GM21825 (cell line): ENCODE results near the gene TTI1.

ENCODE experiments used
- ATAC-seq: cut with Tn5 transposase; IDR thresholded peaks from one replicate; pipeline ENCODE4 v1.9.1; 2021; ENCODE audit warnings: mild to moderate bottlenecking, moderate library complexity; ENCODE audit not compliant: unreplicated experiment

TTI1 gene

GRCh38 chr20:38055294-38055693 lies 22.0 kb upstream of the TTI1 start:
- ATAC-seq, result no peak

GRCh38 chr20:38054647-38055046 lies 21.4 kb upstream of the TTI1 start:
- ATAC-seq, result no peak

GRCh38 chr20:38052870-38053269 lies 19.6 kb upstream of the TTI1 start:
- no peak for ATAC-seq

DNA sequence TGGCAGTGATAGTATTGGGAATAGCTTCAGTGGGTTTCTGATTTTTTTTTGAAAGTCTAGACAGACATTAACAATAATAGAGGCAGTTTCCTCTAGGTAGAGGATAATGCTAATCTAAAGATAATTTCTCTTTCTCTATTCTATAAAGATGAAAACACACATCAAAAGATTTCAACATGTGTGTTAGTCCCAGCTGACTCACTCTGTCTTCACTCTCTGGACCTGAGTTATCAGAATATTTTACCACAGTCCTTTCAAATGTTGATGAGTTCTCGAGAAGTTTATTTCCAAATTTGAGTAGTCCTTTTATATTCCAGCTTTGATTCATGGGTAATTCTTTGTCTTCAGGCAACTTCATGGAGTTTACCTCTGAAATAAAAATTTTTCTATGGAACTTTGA lies 17.4 kb upstream of the TTI1 start:
- no peak for ATAC-seq

GRCh38 chr20:38049800-38050199 lies 16.5 kb upstream of the TTI1 start:
- ATAC-seq, result no peak

DNA sequence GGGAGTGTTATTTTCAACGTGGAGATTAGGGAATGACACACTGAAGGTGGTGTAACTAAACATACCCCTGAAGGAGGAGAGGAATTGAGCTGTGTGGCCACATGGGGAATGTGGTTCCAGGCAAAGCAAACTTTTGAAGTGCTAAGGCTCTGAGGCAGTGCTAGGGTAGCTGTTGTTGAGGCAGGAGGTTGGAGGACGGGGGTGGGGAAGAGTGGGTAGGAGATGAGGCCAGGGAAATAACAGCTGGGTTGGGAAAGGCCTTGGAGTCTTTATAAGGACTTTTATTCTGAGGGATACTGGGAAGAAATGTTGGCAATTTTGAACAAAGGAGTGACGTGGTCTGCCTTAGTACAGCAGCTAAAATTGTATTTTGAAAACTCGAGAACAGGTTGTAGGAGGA lies 13.3 kb upstream of the TTI1 start:
- no peak for ATAC-seq

- no peak for ATAC-seq
Observed at GRCh38 chr20:38044685-38045084, 11.4 kb upstream of the TTI1 start.

DNA sequence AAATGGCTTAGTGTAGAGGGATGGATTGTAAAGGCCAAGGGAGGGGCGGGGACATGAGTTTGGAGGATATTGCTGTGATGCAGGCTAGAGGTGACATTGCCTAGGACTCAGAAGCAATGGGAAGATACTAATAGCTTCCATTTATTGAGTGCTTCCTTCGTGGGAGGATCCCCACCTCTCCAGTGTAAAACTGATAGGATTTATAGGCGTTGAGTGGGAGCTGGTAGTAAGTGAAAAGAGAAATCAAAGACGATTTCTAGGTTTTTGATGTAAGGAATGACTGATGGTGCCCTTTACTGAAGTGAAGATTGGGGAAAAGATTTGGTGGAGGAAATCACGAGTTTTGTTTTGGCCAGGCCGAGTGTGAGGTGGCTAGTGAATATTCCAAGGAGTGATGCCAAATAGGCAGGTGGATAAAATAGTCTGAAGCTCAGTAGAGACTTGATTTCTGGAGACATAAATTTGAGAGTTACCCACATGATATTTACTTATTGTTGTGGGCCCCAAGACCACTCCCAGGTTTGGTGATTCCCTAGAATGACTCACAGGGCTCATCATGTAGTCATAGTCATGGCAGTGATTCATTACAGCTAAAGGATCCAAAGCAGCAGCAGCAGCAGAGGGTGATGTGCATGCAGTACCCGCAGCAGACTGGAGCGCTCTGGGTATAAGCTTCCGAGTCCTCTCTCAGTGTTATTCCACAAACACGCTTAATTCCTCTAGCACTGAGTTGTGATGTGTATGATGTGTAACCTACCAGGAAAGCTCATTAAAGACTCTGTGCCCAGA lies 10.4 kb upstream of the TTI1 start:
- no peak for ATAC-seq

GRCh38 chr20:38040276-38040675 lies 7.0 kb upstream of the TTI1 start:
- ATAC-seq, result no peak

DNA sequence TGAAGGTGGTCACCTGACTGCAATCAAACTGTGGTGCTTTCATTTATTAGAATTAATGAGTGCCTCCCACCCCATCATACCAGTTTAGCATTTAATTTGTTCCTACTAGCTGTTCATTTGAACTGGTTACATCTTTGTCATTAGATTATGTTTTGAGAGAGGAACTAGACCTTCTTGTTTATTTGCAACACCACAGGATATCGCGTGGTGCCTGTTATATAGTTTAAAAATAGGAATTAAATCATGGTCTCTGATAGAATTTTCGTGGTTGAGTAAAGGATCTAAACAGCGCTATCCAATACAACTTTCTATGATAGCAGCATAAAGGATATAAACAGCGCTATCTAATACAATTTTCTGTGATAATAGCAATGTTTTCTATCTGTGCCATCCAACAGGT lies 3.1 kb upstream of the TTI1 start:
- ATAC-seq, result no peak

- ATAC-seq, result no peak
Observed at GRCh38 chr20:38034961-38035360, 1.7 kb upstream of the TTI1 start.

GRCh38 chr20:38034108-38034649 lies 923 bp upstream of the TTI1 start:
- ATAC-seq, result peak; percentile 13

GRCh38 chr20:38032585-38033329 lies 499 bp downstream of the TTI1 start:
- peak; percentile 39 for ATAC-seq

GRCh38 chr20:38031957-38032356 lies 1.3 kb downstream of the TTI1 start:
- ATAC-seq, result no peak

DNA sequence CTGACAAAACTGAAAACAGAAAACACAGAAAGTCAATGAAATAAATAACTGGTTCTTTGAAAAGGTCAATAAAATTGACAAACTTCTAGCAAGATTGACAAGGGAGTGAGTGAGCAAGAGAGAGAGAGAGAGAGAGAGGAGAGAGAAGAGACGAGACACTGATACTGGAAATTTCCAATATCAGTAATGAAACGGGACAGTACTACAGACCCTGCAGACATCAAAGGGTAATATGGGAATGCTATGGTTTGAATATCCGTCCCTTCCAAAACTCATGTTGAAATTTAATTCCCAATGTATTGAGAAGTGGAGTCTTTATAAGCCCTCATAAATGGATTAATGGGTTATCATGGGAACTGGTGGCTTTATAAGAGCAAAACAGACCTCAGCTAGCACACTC lies 3.8 kb downstream of the TTI1 start:
- ATAC-seq, result no peak

- no peak for ATAC-seq
Observed at GRCh38 chr20:38024496-38024895, 8.8 kb downstream of the TTI1 start.

GRCh38 chr20:38023181-38024001 lies 9.9 kb downstream of the TTI1 start:
- no peak for ATAC-seq

GRCh38 chr20:38021087-38021772 lies 12.0 kb downstream of the TTI1 start:
- ATAC-seq, result no peak

DNA sequence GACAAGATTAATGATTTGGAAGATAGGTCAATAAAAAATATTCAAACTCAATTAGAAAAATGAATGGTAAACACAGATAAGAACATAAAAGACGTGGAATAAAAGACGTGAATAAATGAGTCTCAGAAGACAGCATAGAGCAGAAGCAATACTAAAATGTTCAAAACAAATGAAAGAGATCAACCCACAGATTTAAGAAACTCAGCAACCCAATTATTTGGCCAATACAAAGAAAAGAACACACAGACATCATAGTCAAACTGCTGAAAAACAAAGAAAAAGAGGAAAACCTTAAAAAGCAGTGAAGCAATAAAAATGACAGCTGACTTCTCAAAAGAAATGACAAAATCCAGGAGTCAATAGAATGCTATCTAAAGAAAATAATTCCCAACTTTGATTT lies 14.9 kb downstream of the TTI1 start:
- no peak for ATAC-seq

- ATAC-seq, result no peak
Observed at GRCh38 chr20:38017959-38018358, 15.3 kb downstream of the TTI1 start.

GRCh38 chr20:38013887-38014286 lies 19.4 kb downstream of the TTI1 start:
- no peak for ATAC-seq
